ENCODE results near the gene DACH1.

GRCh38 chr13:71853725-71854124, 13.3 kb downstream of the DACH1 start:
- TF ChIP-seq CTCF (conservative IDR thresholded peaks at IDR 0.05; ENCODE audit: low read length) = no peak
- TF ChIP-seq EZH2phosphoT487 (IDR thresholded peaks at IDR 0.05; ENCODE audit: borderline replicate concordance, low read depth, low read length) = no peak

Measured in OCI-LY7 (cell line).